ENCODE data around the gene STAB2.

STAB2 gene

DNA sequence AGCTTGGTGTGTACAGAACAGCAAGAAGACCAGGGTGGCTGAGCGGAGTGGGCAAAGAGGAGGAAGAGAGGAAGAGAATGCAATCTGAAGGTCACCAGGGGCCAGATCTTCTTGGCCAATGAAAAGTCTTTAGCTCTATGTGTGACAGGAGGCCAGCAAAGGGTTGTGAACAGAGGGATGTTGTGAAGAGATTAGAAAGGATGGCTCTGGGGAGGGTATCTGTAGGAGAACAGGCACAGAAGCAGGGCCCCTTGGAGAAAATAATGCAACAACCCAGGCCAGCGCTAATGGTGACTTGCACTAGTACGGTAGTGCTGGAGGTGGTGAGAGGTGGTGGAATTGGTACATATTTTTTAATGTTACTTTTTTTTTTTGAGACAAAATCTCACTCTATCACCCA is 156.7 kb downstream of the STAB2 start:
- DNase-seq (ENCODE audit: low read depth) = no peak

- no peak for DNase-seq (ENCODE audit: low read depth)
Measured at GRCh38 chr12:103745962-103746361, 158.9 kb downstream of the STAB2 start.

GRCh38 chr12:103748002-103748401 is 160.9 kb downstream of the STAB2 start:
- no peak for DNase-seq (ENCODE audit: low read depth)

DNA sequence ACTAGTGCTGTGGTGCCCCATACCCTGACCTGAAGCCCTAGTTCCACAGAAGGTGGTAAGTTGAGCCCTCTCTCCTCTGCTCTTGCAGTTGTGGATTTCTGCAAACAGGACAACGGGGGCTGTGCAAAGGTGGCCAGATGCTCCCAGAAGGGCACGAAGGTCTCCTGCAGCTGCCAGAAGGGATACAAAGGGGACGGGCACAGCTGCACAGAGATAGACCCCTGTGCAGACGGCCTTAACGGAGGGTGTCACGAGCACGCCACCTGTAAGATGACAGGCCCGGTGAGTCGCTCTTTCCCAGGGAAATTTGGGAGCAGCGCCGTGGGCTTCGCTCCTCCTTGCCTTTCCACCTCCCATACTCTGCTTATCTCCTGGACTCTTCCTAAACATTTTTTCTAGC is 161.8 kb downstream of the STAB2 start:
- DNase-seq (ENCODE audit: low read depth) = no peak

DNA sequence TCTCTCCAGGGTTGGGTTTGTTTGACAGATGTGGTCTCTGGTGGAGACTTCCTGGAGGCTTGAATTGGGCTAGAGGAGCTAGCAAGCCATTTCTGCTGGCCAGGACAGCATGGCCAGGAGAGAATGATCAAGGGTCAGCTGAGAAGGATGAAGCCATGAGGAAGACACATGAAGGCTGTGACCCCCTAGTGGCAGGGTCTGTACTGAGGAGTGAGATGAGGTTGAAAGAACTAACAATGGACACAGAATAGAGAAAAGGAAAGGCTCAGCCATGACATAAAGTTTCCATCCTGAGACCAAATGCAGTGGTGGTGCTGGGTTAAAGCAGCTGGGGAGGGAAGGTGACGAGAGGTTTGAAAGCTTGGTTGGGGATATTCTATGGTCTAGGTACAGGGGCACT is 164.1 kb downstream of the STAB2 start:
- no peak for DNase-seq (ENCODE audit: low read depth)

DNA sequence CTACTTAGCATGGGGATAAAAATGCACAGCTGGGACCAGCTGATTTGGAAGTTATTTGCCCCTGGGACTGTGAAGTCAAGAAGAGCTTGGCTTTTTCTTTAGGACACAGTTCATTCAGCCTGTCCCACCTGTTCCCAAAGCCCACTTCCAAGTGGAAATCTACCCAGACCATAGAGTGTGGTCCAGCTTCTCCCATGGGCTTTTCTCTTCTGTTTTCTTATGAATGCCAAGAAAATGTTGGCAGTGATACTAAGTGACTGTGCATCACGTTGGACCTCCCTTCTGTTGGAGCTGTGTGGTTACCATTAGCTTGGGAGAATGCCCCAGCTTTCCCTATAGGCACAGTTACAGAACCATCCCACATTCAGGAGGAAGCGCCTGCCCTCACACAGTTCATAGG is 164.5 kb downstream of the STAB2 start:
- DNase-seq (ENCODE audit: low read depth) = no peak

DNA sequence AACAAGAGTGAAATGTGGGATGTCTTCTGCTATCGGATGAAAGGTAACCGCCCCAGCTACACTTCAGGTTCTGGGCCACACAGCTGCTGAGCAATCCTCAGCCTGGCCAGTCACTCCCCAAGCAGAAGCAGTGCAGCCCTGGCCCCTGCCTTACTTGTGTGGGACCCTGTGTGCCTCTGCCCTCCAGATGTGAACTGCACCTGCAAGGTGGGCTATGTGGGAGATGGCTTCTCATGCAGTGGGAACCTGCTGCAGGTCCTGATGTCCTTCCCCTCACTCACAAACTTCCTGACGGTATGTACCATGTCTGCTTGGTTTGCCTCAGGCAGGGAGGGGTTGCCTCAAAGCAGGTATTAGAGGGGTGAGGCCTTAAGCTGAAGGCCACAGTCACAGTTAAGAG is 168.4 kb downstream of the STAB2 start:
- no peak for DNase-seq (ENCODE audit: low read depth)

GRCh38 chr12:103756443-103756842 is 169.4 kb downstream of the STAB2 start:
- DNase-seq (ENCODE audit: low read depth) = no peak

GRCh38 chr12:103757248-103757647 is 170.2 kb downstream of the STAB2 start:
- no peak for DNase-seq (ENCODE audit: low read depth)

GRCh38 chr12:103758310-103759089 is 171.4 kb downstream of the STAB2 start:
- no peak for DNase-seq (ENCODE audit: low read depth)

GRCh38 chr12:103762473-103762872 is 175.4 kb downstream of the STAB2 start:
- DNase-seq (ENCODE audit: low read depth) = no peak

- no peak for DNase-seq (ENCODE audit: low read depth)
Measured at GRCh38 chr12:103765322-103765721, 178.2 kb downstream of the STAB2 start.

DNA sequence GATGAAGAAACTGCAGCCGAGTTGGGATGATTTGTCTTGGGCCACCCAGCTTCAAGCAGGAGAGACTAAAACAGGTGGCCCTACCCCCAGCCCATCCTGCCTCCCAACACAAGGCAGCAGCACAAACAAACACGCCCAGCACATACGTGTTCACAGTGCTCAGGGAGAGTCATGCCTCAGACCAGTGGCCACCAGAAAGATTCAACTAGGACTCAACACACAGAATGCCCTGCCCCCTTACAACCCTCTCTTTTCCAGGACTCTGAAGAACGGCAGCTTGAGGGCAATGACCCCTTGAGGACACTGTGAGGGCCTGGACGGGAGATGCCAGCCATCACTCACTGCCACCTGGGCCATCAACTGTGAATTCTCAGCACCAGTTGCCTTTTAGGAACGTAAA is 179.0 kb downstream of the STAB2 start:
- DNase-seq (ENCODE audit: low read depth) = no peak

DNA sequence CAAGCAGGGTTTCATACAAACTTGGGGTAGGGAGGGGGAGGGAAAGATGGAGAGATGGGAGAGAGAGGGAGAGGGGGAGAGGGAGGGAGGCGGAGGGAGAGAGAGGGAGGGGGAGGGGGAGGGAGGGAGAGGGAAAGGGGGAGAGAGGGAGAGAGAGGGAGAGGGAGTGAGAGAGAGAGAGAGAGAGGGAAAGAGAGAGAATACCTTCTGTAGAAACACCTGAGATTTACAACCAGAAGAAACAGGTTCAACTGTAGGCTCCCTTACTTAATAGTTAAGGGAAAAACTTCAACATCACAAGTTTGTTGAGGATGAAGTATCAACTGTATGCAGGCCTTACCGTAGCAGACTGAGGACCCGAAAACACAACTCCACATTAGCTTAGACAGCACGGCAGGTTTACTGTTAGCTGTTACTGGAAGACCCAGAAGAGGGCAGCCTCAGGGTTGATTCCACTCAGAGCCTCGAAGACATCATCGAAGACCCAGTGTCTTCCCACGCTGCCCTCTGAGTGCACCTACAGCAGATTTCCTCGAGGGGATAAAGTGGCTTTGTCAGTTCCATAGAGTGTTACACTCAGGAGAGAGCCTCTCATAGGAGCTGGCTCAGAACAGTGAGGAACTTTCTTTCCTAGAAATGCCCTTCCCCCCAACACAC is 181.5 kb downstream of the STAB2 start:
- DNase-seq (ENCODE audit: low read depth) = no peak

GRCh38 chr12:103769240-103769945 is 182.3 kb downstream of the STAB2 start:
- DNase-seq (ENCODE audit: low read depth) = no peak

DNA sequence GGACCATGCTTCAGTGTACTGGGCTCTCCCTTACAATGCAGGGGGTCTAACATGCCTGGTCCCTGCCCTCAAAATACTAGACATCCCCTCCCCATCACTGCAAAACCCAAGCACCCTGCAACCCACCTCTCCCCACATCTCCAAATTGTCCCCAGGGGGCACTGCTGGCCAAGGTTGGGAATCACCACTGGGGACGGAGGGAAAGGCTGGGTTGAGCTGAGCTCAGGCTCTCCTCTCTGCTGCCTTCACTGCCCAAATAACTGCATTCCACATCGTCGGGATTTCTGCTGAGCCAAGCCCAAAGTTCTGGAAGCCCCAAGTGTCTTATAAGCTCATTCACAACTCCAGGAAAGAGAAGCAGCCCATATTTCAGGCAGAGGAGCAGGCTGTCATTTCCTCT is 184.4 kb downstream of the STAB2 start:
- DNase-seq (ENCODE audit: low read depth) = peak; percentile 54

DNA sequence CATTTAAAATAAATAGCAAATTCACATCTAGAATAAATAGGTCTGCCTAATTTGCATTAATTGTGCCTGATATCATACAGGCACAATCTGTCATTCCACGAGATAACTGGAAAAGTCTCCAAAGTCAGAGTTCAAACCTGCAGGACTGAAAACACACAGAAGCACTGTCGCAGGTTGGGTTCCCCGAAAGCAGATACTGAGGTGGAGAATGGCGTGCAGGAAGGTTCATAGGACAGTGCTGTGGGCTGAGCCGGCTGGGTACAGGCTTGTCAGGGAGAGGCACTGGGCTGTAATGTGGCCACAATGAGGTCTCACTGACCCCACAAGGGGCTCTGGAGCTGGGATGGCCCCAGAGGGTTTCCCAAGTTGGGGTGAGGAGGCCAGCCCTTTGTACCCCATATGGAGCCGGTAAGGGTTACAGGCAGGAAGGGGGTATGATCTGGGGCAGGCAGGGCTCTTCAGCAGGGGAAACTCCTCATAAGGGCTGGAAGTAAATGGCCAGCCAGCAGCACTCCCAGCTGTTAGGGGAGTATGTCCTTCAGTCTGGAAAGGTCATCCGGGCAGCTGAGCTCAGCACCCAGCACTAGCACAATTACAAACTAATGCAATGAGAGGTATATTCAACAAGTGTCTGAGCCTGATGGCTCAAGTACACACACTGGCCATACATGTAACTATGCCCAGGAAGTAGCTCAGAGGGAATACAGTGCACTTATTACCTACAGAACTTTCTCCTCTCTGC is 185.5 kb downstream of the STAB2 start:
- DNase-seq (ENCODE audit: low read depth) = no peak

DNA sequence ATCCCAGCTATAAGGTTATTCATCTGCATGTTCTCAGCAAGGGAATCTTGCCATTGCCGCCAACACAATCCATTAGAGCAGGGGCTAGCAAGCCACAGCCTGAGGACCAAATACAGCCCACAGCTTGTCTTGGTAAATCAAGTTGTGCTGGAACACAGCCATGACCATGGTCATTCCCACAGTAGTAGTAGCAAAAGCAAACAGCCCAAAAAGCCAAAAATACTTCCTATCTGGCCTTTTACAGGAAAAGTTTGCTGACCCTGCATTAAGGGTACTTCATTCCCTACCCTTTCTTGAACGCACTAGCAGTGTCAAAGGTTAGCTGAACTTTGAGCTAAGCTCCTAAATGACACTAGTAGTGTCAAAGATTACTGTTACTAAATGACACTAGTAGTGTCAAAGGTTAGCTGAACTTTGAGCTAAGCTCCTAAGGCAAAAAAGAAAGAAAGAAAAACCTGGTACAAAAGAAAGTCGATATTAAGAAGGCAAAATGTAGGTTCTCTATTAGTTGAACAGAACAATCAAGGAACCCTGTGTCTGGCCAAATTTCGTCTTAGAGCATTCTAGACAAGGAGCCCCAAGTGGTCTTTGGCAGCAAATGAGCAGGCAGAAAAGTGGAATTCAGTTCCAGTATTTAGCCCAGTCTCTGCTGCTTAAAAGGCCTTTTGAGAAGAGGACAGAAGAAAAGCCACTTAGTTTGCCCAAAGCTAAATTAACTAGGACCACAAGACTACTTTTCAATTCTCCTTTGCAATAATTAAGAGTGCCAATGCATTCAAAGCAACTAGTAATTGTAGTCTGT is 186.2 kb downstream of the STAB2 start:
- no peak for DNase-seq (ENCODE audit: low read depth)

GRCh38 chr12:103774977-103775560 is 188.0 kb downstream of the STAB2 start:
- DNase-seq (ENCODE audit: low read depth) = no peak

DNA sequence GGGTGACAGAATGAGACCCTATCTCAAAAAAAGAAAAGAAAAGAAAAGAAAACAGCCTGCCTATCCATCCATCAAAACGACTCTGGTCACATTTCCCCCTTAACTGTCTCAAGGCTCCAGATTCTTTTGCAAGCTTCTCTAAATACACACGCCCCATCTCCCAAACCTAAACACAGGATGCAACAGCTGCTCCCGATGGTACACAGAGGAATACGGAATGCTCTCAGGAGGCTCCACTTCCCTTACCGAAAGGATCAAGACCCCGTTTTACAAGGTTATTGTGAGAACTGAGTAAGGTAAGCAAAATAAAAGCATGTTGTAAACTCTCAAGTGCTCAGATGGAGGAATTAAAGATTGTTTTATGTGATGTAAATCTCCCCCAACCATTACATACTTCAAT is 191.7 kb downstream of the STAB2 start:
- no peak for DNase-seq (ENCODE audit: low read depth)

- DNase-seq (ENCODE audit: low read depth) = peak; percentile 80
Measured at GRCh38 chr12:103779410-103780092, 192.5 kb downstream of the STAB2 start.
